ENCODE results near the gene SNAPC1. TPM values are rescaled to one million over a fixed set of nuclear protein-coding genes. Genes with fewer than 3 reads are reported as not detected.

SNAPC1 gene
- total RNA-seq, 2 donors from 2014 or later = 1.3 to 3.0 TPM

DNA sequence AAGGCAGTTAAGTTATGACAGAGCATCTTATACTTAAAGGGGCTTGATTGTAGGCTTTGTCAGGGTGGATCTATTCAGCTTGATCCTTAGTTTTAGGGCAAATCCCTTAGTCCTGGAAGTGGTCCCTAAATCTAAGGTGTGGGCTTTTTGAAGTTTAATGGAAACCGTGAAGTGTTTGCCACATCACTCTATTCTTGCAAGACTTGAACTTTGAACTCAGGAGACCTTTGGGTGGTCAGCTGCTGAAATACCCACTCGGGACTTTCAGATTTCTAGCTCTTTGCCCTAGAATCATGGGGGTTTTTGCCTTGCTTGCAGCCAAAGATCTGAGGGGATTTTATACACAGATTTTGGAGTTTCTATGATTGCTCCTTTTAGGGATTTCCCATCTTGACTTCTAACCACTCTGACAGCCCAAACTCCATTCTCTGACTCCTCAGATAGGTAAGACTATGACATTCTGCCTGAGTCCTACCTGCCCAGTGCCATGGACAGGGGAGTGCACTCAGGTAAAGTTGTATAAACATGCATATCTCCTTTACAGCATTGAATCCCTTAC lies 39.9 kb downstream of the SNAPC1 start:
- H3K36me3 ChIP-seq = no peaks in the 10 kb centered on the region
- no peaks in the 10 kb centered on the region for H3K4me1 ChIP-seq
- TF ChIP-seq, protein P1, sequence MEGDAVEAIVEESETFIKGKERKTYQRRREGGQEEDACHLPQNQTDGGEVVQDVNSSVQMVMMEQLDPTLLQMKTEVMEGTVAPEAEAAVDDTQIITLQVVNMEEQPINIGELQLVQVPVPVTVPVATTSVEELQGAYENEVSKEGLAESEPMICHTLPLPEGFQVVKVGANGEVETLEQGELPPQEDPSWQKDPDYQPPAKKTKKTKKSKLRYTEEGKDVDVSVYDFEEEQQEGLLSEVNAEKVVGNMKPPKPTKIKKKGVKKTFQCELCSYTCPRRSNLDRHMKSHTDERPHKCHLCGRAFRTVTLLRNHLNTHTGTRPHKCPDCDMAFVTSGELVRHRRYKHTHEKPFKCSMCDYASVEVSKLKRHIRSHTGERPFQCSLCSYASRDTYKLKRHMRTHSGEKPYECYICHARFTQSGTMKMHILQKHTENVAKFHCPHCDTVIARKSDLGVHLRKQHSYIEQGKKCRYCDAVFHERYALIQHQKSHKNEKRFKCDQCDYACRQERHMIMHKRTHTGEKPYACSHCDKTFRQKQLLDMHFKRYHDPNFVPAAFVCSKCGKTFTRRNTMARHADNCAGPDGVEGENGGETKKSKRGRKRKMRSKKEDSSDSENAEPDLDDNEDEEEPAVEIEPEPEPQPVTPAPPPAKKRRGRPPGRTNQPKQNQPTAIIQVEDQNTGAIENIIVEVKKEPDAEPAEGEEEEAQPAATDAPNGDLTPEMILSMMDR (IDR thresholded peaks at IDR 0.05) = no peak
- H3K9ac ChIP-seq (ENCODE audit: low read depth in 2 of 2, low read length in 2 of 2) = no peak overlapping the region
- no peaks in the 10 kb centered on the region for H3K27me3 ChIP-seq
- H3K9me3 ChIP-seq = no peaks in the 10 kb centered on the region
- intact Hi-C loops (cut with DNase I) = no loop called here
- no peak for DNase-seq
- H3K4me3 ChIP-seq = no peak overlapping the region
- H3K27ac ChIP-seq = no peak overlapping the region

DNA sequence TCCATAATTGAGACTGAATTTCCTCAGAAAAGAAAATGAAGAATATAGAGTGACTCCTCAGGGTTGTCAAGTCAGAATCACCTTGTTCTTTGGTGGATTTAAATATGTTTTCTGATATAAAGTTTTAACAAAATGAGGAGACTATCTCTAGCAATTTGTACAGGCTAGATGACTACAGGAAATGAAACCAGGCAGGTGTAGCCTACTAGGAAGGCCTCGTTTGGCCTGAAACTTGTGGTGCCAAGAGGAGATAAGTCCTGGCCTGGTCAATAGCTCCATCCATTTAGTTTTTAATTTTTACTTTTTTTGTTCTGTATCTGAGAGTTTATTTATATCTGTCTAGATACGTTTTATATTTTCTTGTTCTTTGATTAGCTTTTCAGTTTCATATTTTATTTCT lies 41.5 kb downstream of the SNAPC1 start:
- Histone ChIP-seq H3K36me3 (no peaks in the 10 kb centered on the region), H3K9ac (ENCODE audit: low read depth in 2 of 2, low read length in 2 of 2) (no peak overlapping the region), H3K9me3 (no peaks in the 10 kb centered on the region), H3K27ac (no peak overlapping the region), H3K27me3 (no peaks in the 10 kb centered on the region), H3K4me1 (no peaks in the 10 kb centered on the region), H3K4me3 (no peak overlapping the region)
- no peak for DNase-seq
- TF ChIP-seq, protein P1 (IDR thresholded peaks at IDR 0.05) = no peak
- intact Hi-C loops (cut with DNase I) = no loop called here

DNA sequence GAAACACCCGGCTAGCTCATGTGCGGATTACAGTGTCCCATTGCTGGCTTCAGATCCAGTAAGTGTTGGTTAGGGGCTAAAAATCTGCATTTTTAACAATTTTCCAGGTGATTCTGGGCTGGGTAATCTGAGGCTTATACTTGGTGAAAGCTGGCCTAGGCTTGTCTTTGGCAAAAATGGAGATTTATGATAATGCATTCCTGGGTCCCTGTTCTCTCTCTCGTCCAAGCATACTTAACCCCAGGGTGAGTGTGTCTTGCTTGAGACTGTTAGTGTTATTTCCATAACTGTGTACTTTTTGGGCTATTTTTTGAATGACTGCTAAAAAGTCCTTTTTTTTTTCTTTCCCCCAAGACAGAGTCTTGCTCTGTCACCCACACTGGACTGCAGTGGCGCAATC lies 43.2 kb downstream of the SNAPC1 start:
- Histone ChIP-seq H3K9me3 (no peaks in the 10 kb centered on the region), H3K9ac (ENCODE audit: low read depth in 2 of 2, low read length in 2 of 2) (no peak overlapping the region), H3K4me3 (no peak overlapping the region), H3K27ac (no peak overlapping the region), H3K27me3 (no peaks in the 10 kb centered on the region), H3K4me1 (no peaks in the 10 kb centered on the region), H3K36me3 (no peaks in the 10 kb centered on the region)
- no peak for DNase-seq
- intact Hi-C loops (cut with DNase I) = no loop called here
- TF ChIP-seq, protein P1 (IDR thresholded peaks at IDR 0.05) = no peak

DNA sequence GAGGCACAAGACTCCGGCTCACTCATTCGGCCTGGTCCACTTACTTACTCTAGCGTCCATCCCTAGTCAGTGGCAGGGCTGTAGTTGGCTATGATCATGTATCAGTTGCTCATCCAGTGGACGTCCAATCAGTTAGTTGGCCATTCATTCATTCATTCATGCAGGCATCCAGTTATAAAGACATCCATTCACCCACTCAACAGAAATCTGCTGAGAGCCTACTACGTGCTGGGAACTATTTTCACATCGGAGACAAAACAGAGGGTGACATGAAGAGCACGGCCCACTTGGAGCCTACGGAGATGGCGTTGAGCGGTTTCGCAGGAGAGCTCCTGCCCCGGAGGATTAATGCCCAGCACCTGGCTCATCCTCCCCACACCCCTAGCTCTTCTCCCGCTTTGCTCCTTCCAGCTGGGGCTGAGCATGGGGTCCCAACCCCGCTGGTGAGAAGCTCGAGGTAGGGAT lies 49.7 kb downstream of the SNAPC1 start:
- intact Hi-C loops (cut with DNase I) = no loop called here
- Histone ChIP-seq H3K4me3 (no peak overlapping the region), H3K27ac (no peak overlapping the region), H3K36me3 (no peaks in the 10 kb centered on the region), H3K4me1 (no peaks in the 10 kb centered on the region), H3K9ac (ENCODE audit: low read depth in 2 of 2, low read length in 2 of 2) (no peak overlapping the region), H3K27me3 (peaks cover 25% of the 10 kb centered on the region), H3K9me3 (no peaks in the 10 kb centered on the region)
- TF ChIP-seq, protein P1 (IDR thresholded peaks at IDR 0.05) = no peak
- no peak for DNase-seq

DNA sequence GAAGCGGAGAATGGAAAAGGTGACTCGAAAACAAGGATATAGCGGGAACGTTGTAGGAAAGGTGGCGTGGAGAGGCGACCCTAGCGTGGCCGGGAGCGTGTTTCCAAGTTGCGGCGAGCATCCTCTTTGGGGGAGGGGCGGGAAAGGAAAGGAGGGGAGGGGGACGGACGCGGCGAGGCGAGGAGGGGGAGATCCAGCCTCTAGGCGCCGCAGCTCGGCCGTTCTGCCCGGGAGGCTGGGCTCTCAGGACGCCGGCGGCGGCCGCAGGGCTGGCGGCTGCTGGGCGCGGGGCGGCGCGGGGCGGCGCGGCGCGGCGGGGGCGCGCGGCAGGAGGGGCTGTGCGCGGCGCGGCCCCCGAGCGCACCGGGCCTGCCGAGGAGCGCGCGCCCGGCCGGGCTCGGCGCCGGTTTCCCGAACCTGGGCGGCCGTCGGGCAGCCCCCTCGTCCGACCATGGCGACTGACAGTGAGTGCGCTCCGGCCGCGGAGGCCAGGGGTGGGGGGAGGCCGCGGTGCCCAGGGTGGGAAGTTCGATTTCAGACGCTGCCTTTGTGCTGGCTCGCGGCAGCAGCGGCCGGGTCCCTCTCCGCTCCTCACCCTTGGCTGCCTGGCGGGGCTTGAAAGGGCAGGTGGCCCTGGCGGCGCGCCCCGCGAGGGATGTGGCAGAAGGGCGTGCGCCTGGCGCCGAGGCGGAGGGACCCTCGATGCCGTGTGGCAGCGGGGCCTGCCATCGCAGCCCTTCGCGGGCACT lies 50.3 kb downstream of the SNAPC1 start, which contains the start of gene SYT16:
TSS of gene SYT16 (plus strand) at position 357 of the 749 bp plus-strand sequence.
- peaks cover 25% of the 10 kb centered on the region for H3K27me3 ChIP-seq
- intact Hi-C loops (cut with DNase I) = no loop called here
- H3K4me3 ChIP-seq = no peak within 1 kb of the TSS
- TF ChIP-seq, protein P1 (IDR thresholded peaks at IDR 0.05) = no peak
- H3K9ac ChIP-seq (ENCODE audit: low read depth in 2 of 2, low read length in 2 of 2) = no peak within 1 kb of the TSS
- no peaks in the 10 kb centered on the region for H3K36me3 ChIP-seq
- no peak for DNase-seq
- H3K9me3 ChIP-seq = no peaks in the 10 kb centered on the region
- H3K27ac ChIP-seq = no peak within 1 kb of the TSS
- H3K4me1 ChIP-seq = no peaks in the 10 kb centered on the region
